ELR (cell line): Measurements from ENCODE around the gene KLHDC10.
A peak's percentile ranks its signal among the peaks of the same experiment; 100 is the strongest.
"Not testable (repeated sequence)": the region's sequence is repeated elsewhere in the genome, so short reads cannot be mapped to it uniquely, and the experiment has no call there.

Experiments used
- DNase-seq: peaks from one replicate; pipeline ENCODE4 v3.0.0-alpha.2; 2015; ENCODE audit warnings: low read depth

Gene KLHDC10

DNA sequence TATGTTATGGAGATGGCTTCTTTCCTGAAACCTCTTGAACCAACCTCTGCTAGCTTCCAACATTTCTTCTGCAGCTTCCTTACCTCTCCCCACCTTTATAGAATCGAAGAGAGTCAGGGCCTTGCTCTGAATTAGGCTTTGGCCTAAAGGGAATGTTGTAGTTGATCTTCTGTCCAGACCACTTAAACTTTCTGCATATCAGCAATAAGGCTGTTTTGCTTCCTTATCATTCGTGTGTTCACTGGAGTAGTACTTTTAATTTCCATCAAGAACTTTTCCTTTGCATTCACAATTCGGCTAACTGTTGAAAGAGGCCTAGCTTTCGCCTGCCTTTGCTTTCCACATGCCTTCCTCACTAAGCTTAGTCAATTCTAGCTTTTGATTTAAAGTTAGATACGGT lies 48.0 kb downstream of the KLHDC10 start:
- no peak for DNase-seq

DNA sequence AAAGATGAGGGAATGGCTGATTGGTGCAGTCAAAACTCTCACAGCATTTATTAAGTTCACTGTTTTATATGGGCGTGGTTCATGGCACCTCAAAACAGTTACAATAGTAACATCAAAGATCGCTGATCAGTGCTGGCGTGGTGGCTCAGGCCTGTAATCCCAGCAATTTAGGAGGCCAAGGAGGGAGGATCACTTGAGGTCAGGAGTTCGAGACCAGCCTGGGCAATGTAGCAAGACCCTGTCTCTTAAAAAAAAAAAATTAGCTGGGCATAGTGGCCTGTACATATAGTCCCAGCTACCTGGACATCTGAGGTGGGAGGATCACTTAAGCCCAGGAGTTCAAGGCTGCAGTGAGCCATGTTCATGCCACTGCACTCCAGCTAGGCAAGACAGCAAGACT lies 48.5 kb downstream of the KLHDC10 start:
- no peak for DNase-seq

DNA sequence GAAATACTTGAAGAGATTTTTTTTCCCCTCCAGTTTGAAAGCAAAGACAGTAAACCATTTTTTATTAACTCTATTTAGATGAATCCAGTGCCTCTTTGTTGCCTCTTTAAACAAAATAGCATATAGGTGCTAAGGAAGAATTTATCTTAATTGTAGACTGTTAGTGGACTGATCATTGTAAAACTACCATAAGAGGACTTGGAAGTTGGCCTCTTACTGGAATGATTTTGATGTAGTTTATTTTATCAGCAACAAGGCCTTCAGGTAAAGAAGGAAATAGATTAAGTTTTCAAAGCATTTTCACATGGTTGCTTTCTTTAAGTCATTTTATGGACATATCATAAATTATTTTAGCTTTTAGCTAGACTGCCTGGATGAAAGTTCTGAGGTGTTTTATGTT lies 53.2 kb downstream of the KLHDC10 start:
- DNase-seq, result no peak

DNA sequence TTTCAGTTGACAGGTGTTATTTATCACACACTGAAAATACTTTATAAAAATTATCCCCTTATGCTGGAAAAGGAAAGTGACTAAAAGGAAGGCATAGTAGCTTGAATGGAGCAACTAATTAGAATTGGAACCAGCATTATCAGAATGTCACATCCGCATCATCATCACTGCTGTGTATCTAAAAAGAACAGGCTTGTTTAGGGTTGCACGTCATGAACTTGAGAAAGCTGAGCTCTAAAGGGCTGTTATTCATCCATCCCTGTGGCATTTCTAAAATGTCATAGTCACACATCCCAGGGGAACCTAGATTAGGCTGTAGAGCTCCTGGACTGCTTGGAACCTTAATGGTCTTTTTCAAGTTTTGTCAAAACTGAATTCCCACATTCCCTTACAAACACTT lies 54.4 kb downstream of the KLHDC10 start:
- DNase-seq, result no peak

DNA sequence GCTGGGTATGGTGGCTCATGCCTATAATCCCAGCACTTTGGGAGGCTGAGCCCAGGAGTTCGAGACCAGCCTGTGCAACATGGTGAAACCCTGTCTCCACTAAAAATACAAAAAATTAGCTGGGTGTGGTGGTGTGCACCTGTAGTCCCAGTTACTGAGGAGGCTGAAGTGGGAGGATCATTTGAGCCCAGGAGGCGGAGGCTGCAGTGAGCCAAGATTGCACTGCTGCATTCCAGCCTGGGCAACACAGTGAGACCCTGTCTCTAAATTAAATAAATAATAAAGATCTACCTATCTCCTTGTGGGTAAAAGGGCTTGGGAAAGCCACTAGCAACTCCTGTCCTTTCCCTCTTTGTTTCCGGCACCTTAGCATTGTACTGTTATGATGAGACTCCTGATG lies 56.5 kb downstream of the KLHDC10 start:
- DNase-seq, result not testable (repeated sequence)

DNA sequence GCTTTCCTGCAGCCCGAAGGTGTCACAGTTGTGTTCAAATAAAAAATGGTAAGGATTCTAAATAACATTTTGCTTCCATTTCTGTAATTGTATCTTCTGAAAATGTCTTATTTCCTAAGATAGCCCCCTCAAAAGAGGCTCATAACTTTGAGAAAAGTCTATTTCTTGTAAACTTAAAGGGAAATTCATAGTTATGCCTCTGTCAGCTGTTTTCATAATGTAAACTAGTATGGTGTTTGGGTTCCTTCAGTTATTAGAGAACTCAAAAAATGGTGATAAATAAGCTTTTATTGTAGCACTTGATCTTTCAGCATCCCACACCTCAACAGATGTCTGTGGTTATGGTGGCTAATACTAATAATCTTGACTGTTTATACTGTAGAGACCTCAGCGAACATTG lies 57.1 kb downstream of the KLHDC10 start:
- DNase-seq, result no peak

DNA sequence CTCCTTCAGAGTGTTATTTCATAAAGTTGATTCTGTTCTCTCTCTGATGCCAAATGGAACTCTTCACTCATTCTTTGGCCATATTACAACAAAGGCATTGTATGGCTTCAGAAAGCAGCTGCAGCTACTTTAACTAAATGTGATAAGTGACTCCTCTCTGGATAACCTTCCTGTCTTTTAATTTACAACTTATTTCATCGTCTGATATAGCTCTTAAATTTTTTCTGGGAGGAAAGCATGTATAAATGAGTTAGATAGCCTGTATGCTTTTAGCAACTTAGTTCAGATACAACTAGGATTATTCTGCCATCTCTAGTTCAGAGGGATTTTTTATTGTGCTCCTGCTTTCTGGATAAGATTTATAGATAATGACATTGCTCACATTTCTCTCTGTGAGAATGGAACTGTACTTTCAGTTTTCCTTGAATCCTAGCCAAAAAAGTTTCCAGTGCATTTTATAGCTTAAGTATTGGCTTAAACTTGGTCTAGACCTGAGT lies 57.5 kb downstream of the KLHDC10 start:
- no peak for DNase-seq

DNA sequence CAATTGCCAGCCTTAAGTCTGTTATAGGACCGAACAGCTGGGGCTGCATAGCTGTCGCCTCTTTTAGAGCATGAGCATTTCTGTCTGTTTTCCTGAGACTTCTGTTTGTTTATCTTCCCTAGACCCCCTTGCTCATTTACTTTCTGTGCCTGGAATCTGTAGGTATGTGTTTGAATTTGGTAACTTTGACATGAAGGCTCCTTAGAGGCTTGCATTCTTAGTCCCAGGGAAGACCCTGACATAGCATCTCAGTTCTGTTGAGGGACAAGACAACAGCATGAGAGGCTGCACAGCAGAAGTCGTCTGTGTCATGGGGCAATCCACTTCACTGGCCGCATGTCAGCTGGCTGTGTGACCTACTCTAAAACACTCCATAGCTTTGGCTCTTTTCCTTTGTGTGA lies 58.7 kb downstream of the KLHDC10 start:
- DNase-seq, result no peak

- DNase-seq, result no peak
These were observed 61.0 kb downstream of the KLHDC10 start for GRCh38 chr7:130131191-130131834.

GRCh38 chr7:130131964-130132875 lies 61.9 kb downstream of the KLHDC10 start:
- no peak for DNase-seq

GRCh38 chr7:130133029-130133782 lies 62.9 kb downstream of the KLHDC10 start:
- DNase-seq, result no peak

- DNase-seq, result no peak
These were observed 63.8 kb downstream of the KLHDC10 start for GRCh38 chr7:130134106-130134636.

- no peak for DNase-seq
These were observed 64.4 kb downstream of the KLHDC10 start for GRCh38 chr7:130134726-130135125.

DNA sequence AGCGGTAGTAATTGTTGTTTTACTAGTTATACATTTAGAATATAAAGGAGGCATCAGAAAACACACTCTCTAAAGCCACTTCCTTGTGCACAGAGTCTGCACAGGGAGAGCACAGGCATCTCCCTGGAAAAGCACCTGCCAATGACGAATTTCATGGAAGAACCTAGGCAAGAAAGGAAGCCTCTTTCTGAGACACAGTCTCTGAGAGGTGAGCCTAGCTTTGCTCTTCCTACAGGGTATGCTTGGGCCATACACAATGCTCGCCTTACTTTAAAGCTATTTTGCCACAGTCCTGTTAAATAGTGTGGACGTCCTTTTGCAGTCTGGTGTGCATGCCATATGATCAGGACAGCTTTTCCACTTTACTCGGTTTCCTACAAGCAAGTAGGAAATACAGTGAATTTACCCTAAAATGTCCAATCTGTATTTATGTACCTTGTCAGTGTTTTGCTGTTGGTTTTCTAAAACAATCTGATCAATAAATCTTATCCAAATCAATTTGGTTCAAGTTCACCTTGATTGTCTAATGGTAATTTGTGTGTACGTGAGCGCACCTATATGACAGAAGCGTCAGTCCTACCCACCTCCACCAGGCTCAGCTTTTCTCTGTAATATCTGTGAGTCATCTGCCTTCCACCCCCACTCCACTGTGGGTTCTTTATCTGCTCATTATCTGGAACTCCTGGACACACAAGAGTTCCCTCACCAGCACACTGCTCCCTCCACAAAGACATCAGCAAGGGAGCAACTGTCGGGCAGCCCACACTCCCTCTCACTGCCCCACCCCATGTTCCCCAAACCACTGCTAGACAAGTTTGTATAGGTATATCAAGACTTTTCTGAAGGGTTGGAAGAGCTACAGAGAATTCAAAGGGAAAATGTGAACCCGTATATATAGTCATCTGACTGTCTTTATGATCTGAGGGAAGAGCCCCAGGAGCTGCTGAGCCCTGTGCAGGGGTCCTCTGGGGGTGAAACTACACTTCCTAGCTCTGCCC lies 65.2 kb downstream of the KLHDC10 start:
- DNase-seq, result peak; percentile 13

DNA sequence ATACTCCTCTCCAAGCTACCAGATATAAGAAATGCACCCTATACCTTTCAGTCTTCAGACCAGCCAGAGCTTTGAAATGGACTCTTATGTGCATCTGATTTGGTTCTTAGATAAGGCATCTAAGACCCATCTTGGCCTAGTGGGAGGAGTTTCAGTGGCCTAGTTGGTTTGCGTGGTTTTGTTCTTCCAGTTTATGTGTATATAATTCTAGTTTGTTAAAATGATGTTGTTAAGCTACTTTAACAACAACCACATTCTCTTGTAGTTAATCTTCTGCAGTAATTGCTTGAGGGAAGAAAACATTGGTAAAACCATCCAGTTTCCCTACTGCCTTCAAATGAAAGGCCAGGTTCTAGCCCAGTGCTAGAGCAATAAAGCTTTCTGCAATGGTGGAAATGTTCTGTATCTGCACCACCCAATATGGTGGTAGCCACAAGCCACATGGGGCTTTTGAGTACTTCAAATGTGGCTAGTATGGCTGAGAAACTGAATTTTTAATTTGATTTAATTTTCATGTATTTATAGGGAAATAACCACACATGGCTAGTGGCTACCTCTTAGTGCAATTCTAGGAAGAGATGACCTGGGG lies 66.3 kb downstream of the KLHDC10 start:
- DNase-seq, result no peak

DNA sequence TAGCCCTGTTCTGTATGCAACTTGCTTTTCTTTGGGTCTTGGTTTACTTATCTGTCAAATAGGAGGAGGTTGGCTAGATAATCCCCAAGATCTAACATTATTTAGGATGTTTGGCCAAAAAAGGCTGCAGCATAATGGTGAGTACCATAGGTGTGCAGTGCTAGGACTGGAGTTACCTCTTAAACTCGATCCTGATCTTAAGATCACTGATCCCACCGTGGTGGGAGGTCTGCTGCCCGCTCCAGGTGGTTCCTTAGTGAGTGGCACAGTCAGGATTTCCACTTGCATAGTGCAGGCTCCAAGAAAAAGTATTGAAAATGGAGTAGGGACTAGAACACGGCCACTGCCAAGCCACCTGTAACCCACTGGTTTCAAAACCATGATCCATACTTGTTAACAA lies 66.9 kb downstream of the KLHDC10 start:
- DNase-seq, result no peak

DNA sequence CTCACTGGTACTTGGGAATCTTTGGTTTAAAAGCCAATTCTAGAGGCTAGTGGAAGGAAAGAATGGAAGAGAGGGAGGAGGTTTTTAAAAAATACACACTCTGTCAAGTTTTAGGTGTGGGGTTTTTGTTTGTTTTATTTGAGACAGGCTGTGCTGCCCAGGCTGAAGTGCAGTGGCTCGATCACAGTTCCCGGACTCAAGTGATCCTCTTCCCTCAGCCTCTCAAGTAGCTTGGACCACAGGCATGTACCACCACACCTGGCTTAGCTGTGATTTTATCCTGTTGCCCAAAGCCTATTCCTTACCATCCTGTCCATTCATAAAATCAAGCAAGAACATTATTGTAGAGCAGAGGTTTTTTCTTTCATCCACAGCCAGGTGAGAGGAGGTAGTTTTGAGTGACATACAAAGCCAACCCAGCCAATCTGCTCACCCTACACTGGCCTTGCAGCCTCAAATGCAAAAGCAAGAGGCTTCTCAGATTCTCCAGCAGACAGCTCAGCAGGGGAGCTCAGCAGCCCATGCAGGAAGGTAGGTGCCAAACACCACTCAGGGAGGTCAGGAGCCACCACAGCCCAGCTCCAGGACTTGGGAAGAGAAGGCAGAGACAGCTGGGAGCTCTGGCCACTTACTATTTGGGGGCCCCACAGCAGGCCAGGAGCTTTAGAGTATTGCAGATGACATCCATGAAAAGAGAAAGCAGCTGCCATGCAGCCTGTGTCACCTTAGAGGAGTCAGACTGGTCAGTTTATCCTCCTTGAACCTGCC lies 69.0 kb downstream of the KLHDC10 start:
- DNase-seq, result no peak

DNA sequence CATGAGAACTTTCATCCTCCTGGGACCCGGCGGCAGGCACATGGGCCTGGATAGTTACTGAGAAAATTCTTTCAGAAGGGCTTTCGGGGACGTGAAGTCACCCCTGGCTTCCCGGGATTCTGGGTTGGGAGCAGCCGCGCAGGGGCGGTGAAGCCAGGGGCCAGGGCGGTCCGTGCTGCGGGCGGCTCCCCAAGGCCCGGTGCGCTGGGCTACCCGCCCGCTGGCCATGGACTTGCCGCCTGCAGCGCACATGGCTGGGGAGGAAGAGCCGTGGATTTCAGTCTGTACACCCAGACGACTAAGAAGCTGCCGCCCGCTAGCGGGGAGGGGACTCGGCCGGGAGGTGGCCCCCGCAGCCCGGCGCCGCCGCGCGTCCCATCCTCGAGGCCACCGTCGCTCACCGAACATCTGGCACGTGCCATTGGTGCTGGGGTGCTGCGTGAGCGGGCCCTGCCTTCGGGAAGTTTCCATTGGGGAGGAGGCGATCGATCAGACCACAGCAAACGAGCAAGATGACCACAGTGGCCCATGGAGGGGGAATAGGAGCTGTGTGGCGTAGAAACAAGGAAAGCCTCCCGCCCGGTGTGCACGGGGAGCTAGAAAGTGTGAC lies 70.3 kb downstream of the KLHDC10 start:
- no peak for DNase-seq

DNA sequence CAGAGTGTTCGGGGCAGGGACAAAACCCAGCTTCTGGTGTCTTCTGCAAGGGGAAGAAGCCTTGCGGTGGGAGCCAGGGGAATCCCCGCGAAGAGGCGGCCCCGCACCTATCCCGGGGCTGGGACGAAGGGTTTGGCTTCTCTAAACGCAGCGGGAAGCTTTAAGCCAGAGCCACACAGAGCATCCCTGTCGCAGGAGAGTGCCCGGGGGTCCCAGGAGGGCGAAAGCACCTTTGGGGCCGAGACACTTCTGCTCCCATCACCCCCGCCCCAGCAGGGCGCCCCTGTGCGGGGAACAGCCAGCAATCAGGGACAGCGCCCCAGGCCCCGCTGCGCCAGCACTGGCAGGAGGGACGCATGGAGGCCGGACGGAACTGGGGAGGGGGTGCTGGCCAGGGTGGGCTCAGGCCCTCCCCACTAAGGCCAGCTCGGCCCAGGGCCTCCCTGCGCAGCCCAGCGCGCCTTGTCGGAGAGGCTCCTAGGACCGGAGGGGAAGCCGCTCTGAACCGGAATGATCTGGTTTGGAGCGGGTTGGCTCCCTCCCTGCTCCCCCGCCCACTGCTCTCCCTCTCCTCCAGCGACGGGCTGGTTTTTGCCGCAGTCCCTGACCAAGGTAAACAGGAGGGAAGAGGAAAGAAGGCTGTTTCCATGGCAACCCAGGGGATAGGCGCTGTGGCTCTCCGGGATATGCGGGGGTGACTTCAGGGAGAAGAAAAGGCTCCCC lies 71.0 kb downstream of the KLHDC10 start:
- no peak for DNase-seq
